Measurements from ENCODE around the gene NDST3. TPM values are rescaled to one million over a fixed set of nuclear protein-coding genes. Genes with fewer than 3 reads are reported as not detected.
A peak's percentile ranks its signal among the peaks of the same experiment; 100 is the strongest.

The NDST3 gene
- total and polyA plus RNA-seq, 2 experiments from 2014 or later: 0.07 to 0.24 TPM

DNA sequence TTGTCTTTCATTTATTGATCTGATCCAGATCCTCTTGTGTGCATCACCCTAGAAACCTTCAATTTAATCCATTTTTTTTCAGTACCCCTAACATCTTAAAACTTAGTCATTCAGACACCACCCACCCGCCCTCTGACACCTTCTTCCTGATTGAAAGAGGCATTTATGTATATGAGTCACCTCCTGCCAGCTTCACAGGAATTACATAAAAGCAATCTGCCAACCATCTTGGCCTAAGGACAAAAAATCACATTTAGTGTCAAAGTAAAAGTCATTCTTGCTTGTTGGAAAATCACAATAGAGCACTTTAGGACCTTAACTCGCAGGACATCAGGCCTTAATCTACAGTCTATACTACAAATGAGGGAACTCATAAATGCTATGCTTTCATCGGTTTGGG is 52.1 kb downstream of the NDST3 start:
- peak in 1 of 2 donors; percentile 3 for DNase-seq (ENCODE audit: low read depth in 1 of 2, low spot score in 1 of 2)
- H3K27ac ChIP-seq: no peak overlapping the region

DNA sequence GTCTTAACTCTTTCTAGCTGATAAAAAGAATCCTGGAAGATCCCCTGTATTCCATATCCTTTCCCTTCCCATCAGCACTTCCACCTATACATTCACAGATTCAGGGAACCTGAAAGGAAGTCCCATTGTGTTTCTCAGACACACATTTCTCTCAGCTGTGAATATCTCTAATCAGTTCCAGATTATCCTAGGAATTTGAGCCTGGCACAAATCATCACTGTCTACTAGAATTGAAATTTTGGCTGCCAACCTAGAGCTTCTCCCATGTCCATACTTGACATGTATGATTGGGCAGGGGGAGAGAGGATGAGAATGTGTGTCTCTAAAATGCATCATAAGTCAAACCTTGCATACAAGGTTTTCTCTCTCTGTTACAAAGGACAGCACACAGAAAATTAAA is 53.1 kb downstream of the NDST3 start:
- no peak for TF ChIP-seq CTCF (IDR thresholded peaks at IDR 0.05; ENCODE audit: low read depth, low read length)
- no peak for DNase-seq (ENCODE audit: low read depth in 1 of 2, low spot score in 1 of 2)
- H3K27ac ChIP-seq: no peak overlapping the region
- H3K36me3 ChIP-seq: no peaks in the 10 kb centered on the region
- H3K4me1 ChIP-seq (ENCODE audit: low read depth): no peaks in the 10 kb centered on the region
- no peak overlapping the region for H3K4me3 ChIP-seq
- no peaks in the 10 kb centered on the region for H3K9me3 ChIP-seq (ENCODE audit: low read depth)
- no peaks in the 10 kb centered on the region for H3K27me3 ChIP-seq

More for the DNA sequence above, 52.1 kb downstream of the NDST3 start:
- no peak for TF ChIP-seq CTCF (IDR thresholded peaks at IDR 0.05; ENCODE audit: low read depth, low read length)
- Histone ChIP-seq H3K4me1 (ENCODE audit: low read depth) (no peaks in the 10 kb centered on the region), H3K27me3 (no peaks in the 10 kb centered on the region), H3K36me3 (no peaks in the 10 kb centered on the region), H3K9me3 (ENCODE audit: low read depth) (no peaks in the 10 kb centered on the region), H3K4me3 (no peak overlapping the region)

- no peak for DNase-seq (ENCODE audit: low read depth in 1 of 2, low spot score in 1 of 2)
- Histone ChIP-seq H3K36me3 (no peaks in the 10 kb centered on the region), H3K4me1 (ENCODE audit: low read depth) (no peaks in the 10 kb centered on the region), H3K9me3 (ENCODE audit: low read depth) (no peaks in the 10 kb centered on the region), H3K27me3 (no peaks in the 10 kb centered on the region), H3K27ac (no peak overlapping the region), H3K4me3 (no peak overlapping the region)
- no peak for TF ChIP-seq CTCF (IDR thresholded peaks at IDR 0.05; ENCODE audit: low read depth, low read length)
These were observed 64.8 kb downstream of the NDST3 start for GRCh38 chr4:118099106-118099505.

- Histone ChIP-seq H3K36me3 (no peaks in the 10 kb centered on the region), H3K9me3 (ENCODE audit: low read depth) (no peaks in the 10 kb centered on the region), H3K4me3 (no peak overlapping the region), H3K27ac (no peak overlapping the region), H3K27me3 (no peaks in the 10 kb centered on the region), H3K4me1 (ENCODE audit: low read depth) (no peaks in the 10 kb centered on the region)
- no peak for DNase-seq (ENCODE audit: low read depth in 1 of 2, low spot score in 1 of 2)
- TF ChIP-seq CTCF (IDR thresholded peaks at IDR 0.05; ENCODE audit: low read depth, low read length): no peak
These were observed 67.9 kb downstream of the NDST3 start for GRCh38 chr4:118102195-118102594.

DNA sequence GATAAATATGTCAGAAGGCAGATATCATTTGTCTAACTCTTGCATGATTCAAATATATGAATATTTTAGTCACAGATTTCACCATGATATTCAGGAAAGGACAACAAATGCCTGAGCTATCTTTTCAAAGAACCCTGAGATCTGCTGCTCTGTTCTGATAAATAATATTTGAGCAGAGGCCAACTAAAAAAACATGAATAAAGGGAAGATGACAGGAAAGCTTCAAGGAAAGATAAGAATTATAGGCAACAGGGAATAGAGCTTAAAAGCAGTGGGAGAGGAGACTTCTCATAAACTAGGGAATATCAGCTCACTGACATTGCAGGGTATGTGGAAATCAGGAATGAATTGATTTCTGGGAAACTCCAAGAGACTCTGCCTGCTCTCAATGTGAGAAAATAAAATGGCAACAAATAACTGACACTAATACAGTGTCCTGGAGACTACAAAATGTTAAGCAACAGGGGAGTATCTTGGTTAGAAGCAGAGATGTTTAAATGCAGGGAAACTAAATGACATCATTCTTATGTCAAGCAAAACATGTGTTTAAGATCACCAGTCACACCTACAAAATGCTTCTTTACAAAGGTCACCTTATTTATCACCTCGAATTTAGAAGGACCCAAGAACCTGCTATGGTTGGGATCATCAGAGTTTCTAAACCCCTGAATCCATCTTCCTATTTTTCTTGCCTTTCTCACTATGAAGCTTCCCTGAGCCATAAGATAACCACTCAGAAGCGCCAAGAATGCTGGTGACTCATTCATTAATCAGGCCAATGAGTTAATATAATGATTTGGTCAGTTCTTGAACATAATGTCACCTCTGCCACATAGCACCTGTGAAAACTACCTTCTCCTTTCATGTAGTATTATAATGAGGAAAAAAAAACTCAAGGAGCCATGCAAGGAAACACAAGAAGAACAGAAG is 78.1 kb downstream of the NDST3 start:
- TF ChIP-seq CTCF (IDR thresholded peaks at IDR 0.05; ENCODE audit: low read depth, low read length): no peak
- H3K4me3 ChIP-seq: no peak overlapping the region
- no peaks in the 10 kb centered on the region for H3K36me3 ChIP-seq
- H3K27me3 ChIP-seq: no peaks in the 10 kb centered on the region
- no peaks in the 10 kb centered on the region for H3K9me3 ChIP-seq (ENCODE audit: low read depth)
- H3K27ac ChIP-seq: no peak overlapping the region
- H3K4me1 ChIP-seq (ENCODE audit: low read depth): peaks cover 6% of the 10 kb centered on the region
- peak in 1 of 2 donors; percentile 14 for DNase-seq (ENCODE audit: low read depth in 1 of 2, low spot score in 1 of 2)

Measured in cardiac muscle cell (in vitro differentiated cells and primary cell).